Stimulated activated CD8-positive, alpha-beta memory T cell treated with anti-CD3 and anti-CD28 coated beads, Interleukin-12 subunit alpha, Interleukin-12 subunit beta, amount 100 ng/mL, for 24 hours (primary cell): ENCODE measurements around the gene FOXO1.

Experiments
- DNase-seq: peaks from one replicate; pipeline ENCODE4 v3.0.0-alpha.2; 2020; ENCODE audit errors: extremely low read depth

The FOXO1 gene

DNA sequence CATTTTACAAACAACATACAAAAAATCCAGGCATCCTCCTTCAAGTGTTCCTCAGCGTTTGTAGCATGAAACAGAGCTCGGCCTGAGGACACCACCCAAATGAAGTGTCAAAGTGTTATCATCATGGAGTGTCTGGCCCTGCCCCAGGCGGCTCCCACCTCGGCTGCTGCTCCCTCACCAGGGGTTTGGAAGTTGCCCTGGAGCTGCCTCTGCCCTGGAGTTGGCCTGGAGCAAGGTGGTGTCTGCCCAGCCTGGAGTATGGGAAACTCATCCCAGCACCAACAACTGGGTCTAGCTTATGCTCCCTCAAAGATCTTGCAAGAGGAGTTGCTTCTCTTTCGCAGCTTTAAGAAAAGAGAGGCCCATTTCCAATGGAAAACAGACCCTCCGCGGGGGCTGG, 120.4 kb downstream of the FOXO1 start:
- DNase-seq: no peak

DNA sequence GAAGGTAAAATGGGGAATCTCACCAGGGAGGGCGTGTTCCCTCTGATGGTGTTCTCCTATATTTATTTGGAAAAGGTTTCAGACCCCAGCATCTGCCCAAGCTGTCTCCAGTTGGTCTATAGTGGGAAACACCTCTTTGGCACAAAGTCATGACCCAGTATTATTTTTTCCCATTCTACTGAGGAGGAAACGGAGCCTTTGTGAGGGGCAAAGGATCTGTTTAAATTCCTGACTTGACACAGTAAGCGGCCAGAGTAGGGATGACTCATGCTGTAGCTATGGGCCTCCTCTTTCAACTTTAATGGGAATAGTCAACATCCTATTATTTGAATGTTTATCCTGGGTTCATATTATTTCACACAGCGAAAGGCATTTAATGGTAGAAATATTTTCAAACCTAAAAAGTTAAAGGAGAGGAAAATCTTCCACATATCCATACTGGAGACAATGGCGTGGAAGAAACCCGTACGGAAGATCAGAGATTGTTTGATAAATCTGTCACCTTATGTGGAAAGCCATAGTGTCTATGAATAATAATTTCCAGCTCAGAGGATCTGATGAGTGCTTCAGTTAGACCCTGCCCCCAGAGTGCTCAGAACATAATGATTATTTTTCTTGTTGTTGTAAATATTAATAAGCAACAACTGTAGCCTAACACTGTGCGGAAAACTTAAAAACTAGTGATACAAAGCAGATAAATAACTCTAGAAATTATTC, 126.0 kb downstream of the FOXO1 start:
- no peak for DNase-seq

DNA sequence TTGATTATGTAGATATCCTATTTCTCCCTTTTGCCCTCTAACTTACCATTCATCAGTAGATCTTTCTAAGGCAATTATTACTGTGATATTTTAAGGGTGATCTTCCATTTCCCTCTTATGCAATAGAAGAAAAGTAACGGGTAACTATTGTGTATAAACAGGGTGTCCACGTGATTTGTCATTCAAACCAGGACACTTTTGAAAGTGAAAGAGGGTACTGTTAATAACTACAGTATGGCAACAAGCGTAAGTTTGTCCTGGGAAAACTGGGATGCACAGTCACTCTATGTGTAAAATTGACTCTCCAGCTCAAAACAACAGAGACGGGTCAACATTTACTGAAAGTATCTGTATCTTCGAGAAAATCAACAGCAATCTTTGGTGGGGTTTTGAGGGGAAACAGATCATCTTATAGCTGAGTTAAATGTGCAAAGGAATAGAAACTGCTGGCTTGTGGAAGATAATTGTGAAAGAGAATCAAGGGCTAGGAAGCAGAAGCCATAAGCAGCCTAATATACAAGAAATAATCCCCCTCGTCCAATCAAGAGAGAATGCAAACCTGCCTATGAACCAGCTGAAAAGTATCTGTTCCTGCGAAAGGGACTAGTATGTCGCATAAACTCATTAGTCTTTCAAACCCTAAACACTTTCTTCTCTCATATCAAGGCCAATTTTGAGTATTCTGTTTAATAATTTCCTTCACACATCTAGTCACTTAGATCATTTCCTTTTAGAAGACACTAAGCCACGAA, 126.7 kb downstream of the FOXO1 start:
- no peak for DNase-seq

DNA sequence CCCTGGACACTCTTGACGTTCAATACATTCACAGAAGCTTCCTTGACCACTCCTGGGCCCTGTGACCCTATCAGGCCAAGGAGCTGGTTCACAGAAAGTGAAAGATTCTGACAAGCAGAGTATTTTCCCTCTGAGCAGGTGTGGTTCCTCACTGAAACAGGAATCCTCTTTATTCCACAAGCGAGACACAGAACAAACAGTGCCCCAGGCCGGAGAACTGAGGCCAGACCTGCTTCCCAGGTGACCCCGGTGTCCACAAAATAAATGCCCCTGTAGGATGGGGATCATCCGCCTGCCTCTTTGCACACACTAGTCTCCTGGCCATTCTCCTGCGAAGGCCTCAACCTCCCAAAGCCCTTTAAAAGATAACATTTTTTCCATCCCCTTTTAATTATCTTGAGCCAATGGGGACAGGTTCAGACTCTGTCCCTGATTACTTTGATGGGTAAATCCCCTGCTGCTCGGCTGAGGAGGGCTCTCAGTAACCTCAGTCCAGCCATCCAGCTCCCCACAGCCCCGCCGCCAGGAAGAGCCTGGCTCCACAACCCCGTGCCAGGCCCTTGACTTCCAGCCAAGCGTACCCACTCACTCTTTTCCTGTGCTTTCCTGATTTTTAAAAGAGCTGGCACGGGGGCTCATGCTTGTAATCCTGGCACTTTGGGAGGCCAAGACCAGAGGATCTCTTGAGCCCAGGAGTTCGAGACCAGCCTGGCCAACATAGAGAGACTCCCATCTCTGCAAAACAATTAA, 129.1 kb downstream of the FOXO1 start:
- no peak for DNase-seq

DNA sequence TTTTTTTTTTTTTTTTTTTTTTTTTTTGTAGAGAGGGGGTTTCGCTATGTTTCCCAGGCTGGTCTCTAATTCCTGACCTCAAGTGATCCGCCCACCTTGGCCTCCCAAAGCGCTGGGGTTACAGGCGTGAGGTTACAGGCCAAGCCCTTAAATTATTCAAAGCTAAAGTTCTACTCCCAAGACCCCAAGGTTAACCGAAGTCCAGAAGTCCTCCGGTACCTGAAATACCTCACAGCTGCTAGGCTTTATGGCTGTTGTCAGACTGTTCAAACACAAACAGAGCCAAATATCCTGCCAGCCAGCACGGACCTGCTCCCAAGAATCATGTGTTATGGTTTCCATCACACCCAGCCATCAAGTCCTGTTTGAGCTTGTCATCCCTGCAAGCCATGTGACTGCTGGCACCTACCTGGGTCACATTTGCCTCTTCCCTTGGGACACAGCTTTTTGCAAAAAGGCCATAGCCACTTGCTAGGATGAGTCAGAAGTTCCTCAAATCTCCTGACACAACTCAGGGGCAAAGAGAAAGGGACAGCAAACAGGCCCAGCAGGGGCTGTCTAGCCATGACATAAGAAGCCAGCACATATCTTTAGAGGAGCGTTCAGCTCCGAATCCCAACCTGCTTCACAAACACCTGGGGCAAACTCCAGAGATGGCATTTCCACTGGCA, 129.9 kb downstream of the FOXO1 start:
- no peak for DNase-seq

DNA sequence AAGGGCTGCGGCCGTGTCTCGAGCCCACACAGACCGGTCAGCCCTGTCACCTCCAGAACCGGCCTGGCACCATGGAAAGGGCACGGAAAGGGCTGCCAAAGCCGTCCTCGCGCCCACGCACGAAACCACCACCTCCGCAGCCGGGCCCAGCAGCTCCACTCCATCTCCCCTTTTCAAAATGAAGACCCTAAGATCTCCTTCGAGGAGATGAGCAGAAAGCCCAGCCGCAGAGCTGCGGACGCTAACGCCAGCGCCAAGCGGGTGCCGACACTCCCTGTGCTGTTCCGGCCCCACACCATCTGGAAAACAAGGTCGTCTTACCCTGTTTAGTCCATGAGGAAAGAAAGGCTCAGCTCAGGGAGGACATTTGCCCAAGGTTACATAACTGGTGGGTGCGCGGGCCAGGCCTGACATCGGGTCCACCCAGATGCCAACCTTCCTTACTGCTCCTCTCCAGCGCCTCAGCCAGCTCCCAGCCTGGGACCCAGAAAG, 131.1 kb downstream of the FOXO1 start:
- DNase-seq: no peak

DNA sequence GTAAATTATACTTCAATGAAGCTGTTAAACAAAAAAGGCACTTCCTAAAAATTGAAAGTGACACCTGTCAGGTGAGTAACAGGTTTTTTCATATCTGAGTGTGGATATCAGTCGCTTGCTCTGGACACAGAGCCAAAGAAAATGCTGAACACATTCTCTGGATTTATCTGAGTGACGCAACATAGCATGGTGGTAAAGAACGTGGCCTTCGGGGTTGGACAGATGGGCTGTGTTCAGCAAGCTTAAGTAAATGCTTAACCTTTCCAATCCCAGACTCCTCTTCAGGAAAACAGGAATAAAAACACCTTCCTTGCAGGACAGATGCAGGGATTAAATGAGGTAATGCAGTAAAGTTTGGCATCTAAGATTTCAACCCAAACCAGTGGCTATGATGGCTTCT, 132.0 kb downstream of the FOXO1 start:
- no peak for DNase-seq

DNA sequence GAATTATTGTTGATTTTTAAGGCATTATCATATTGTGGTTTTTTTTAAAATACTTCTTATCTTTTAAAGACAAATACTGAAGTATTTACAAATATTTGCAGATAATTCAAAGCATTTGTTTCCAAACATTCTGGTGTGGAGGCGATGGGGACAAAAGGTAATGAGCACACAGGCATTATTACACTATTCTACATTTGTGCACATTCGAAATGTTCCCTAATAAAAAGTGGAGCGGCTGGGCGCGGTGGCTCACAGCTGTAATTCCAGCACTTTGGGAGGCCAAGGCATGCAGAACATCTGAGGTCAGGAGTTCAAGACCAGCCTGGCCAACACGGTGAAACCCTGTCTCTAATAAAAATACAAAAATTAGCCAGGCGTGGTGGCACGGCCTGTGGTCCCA, 133.4 kb downstream of the FOXO1 start:
- no peak for DNase-seq

DNA sequence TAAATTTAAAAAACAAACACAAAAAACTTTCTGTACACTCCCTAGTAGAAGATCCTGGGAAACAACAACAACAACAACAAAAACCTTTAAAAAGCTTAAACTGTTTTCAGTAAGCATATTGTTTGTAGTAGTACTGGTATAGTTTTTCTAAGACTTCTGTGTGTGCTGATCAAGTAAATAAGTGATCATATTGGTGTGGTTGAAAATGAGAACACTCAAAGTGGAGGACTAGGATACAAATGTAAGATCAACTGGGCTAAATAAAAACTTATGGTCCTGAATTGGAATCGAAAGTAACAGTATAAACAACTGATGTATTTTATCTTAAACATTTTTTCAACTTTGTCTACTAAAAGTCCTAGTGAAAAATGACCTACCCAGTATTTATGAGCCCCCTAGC, 135.5 kb downstream of the FOXO1 start:
- DNase-seq: no peak

DNA sequence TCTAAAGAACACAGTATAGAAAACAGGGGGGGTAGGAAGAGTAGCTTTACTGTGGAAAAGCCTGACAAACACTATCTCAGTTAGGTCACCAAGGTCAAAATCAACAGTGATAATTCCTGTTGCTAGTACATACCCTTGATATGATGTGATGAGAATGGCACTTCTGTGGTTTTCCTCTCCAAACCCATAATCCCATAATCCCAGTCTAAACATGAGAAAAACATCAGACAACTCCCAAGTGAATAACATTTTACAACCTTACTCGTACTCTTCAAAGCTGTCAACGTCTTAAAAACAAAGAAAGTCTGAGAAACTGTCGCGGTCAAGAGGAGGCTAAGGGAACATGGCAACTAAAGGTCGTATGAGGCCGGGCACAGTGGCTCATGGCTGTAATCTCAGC, 137.6 kb downstream of the FOXO1 start:
- DNase-seq: no peak

DNA sequence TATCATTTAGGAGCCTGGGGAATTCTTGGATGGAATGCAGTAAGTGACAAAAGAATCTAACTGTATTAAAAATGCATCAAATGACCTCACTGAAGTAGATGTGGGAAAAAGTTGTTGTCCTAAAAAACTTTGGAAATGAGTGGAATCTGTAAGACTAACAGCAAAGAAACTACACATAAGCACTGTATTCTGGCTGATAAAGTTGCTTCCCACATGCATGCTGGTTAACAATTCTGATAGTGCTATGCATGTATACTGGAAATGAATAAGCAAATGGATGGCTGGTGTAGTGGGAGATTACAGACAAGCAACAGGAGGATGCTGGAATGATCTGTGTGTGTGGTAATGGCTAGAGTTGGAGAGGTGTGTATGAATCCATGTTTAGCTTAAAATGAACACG, 138.5 kb downstream of the FOXO1 start:
- no peak for DNase-seq

DNA sequence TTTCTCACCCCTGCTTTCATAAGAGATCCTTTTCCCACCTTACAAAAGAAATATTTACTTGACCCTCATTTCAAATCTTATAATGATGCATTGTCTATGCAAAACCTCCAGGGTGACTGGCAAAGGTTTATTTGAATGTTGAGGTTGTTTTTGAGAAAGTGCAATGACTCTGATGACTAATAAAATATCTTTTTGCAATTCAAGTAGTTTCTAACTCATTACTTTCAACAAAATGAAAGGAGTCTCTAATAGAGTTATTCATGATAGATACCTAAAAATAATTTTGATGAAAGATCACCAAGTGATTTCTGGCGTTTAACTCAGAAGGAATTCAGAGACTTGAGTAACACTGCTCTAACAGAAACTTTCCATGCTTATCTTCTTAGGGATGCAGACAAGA, 144.2 kb downstream of the FOXO1 start:
- no peak for DNase-seq

DNA sequence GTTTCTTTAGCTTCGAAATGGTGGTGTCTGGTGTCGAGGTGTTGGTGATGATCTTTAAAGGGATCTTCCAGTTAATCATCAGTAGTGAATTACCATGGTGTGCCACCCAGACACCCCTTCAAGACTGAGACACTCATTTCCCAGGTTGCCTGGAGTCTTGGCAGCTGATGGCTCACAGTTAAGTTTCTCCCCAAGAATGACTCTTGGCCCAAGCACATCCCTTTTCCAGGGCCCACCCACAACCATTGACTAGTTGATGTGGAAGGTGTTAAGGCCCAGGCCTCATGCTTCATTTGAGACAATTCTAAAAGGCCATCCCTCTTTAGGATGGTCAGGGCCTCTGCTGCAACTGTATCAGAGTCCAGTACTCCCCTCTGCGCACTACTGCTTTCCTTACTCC, 145.5 kb downstream of the FOXO1 start:
- DNase-seq: no peak

DNA sequence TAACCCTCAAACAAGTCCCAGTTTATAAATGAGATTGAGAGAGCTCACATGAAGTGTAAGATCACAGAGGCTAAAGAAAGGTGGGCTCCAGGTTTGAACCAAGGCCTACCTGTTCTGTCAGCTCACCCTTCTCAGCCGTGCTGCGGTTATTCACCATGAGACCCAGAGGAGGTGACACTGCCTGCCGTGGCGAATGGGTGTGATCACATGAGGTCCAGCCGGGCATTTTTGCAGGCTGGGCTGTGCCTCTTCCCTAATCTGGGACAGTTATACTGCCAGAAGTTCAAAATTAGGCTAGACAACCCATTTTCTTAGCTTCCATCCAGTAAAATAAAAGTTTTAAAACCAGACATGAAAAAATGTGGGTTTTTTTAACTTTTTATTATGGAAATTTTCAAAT, 146.8 kb downstream of the FOXO1 start:
- DNase-seq: no peak

DNA sequence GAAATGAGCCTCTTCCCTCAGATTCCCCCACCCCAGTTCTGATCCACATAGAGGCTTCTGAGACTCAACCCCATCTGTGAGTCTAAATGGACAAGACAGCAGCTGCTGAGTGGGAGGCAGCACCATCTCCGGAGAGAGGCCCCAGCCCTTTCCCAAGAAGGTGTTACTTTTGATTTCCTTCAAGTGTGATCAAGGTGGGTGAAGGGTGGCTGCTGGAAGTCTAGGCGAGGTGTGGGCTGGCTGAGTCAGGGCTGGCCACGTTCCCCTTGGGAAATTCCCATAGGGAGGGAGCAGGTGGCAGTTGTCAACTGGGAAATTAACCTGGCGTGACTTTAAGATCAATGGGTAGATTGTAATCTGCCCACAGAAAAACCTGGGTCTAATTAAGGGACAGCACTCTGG, 148.0 kb downstream of the FOXO1 start:
- peak; percentile 37 for DNase-seq

DNA sequence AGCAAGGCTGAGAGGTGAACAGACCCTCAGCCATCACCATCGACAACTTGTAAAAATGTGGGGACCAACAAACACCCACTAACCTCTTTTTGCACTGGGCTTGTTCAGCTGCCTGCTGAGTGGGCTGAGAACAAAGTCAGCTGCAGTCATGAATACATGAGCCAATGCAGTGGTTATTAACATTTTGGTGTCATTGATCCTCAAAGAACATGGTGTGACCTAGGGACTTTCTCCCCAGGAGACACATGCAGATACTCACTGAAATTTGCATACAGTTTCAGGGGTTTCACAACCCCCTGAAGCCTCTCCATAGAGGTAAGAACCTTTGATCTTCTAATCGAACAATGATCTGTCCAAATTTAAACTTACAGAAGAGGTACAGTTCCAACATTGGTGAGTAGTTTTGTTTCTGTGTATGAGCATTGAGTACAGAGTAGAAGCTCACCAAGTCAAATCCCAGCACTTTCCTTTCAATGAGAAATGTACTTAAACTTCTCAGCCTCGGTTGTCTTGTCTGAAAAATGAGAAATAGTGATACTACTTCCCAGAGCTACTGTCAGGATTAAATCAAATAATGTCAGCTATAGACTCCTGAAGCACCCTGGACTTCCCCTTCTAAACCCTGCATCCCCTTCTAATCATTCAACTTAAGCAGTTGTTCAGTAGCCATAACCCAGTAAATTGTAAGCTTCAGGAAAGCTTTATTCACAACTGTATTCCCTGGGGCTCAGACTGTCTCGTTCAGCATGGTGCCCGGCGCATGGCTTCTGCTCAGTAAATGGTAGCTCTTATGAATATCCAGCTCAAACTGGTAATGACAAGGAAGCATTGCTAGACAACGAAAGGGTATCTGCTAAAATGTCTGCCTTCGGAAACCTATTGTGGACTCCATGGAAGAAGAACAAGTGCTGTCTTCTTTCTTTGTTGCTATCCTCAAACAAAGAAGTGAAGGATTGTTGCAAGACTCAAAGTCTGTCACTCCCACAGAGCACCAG, 148.7 kb downstream of the FOXO1 start:
- DNase-seq: peak; percentile 5

DNA sequence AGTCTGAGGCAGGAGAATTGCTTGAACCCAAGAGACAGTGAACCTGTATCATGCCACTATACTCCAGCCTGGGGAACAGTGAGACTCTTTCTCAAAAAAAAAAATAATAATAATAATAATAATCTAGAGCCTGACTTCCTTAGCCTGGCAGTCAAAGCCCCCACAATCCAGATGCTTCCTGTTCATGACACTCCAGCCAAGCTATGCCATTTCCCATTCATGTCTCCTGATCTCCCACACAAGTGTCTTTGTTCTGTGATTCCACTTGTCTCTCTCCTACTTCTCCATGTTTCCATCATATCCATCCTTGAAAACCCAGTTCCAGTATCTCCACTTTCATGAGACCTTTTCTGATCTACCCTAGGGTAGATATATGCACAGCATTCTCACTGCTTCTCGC, 150.7 kb downstream of the FOXO1 start:
- DNase-seq: no peak

DNA sequence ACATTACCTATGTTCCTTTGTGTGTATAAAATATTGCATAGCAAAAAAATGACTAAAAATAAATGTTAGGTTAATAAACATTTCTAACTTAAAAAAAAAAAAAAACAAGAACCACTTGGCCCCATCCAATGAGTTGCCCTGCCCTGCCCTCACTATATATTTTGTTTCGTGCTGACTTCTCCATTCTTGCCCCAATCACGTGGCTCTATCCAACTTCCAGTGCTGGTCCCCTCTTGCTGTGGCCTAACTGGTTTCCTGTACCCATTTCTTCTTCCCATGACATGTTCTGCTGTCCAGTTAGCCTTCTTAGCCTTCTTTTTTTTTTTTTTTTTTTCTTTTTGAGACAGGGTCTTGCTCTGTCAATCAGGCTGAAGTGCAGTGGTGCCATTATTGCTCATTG, 151.6 kb downstream of the FOXO1 start:
- no peak for DNase-seq

DNA sequence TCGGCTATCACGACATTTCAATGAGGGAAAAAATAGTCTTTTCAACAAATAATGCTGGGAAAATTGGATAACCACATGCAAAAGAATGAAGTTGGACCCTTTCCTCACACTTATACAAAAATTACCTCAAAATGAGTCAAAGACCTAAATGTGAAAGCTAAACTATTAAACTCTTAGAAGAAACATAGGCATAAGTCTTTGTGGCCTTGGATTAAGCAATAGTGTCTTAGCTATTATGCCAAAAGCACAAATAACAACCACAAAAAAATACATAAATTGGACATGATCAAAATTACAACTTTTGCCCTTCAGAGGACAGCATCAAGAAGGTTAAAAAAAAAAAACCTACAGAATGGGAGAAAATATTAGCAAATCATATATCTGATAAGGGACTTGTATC, 156.6 kb downstream of the FOXO1 start:
- DNase-seq: no peak

DNA sequence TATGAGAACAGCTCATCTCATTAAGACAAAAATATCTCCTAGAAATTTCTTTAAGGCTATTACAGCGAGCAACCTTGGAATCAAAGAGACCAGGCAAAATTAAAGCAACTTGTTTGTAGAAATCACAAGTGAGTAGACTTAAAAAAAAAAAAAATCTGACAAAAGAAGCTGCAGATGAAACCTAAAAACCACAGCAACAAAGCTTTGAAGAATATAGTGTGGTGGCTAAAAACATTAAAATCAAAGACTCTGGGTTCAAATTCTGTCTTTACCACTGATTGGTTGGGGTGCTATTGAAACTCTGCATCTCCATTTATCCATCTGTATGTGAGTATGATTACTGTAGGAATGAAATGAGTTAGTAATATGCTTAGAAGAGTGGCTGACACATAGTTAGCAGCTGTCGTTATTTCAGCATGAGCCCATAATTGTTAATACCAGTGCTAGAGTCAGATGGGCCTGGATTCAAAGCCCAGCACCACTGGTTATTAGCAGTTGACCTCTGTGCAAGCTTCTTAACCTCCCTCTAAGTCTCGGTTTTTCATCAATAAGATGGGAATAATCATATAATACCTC, 157.6 kb downstream of the FOXO1 start:
- no peak for DNase-seq

DNA sequence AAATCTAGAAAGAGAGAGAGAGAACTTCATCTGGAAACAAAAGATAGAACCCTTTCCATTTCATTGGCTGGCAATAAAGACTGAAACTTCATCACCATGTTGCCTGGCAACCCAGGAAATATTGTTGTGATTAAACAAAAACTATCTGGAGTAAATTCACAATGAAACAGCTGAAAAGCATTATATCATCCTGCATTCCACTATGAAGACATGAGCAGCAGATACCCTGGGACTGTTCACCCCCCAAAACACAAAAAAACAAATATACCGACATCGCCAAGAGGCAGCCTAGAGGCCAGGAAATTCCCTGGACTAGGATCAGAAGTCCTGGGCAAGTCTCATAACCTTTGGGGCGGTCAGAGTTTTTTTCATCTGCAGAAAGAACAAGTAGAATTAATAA, 158.3 kb downstream of the FOXO1 start:
- no peak for DNase-seq
